ENCODE results near the gene SPSB4.

- TF ChIP-seq POLR2A (IDR thresholded peaks at IDR 0.05; ENCODE audit: low read depth, low read length) (no peak), POLR2AphosphoS5 (IDR thresholded peaks at IDR 0.05; ENCODE audit: low read depth, low read length) (no peak), TAF1 (IDR thresholded peaks at IDR 0.05; ENCODE audit: borderline replicate concordance, low read depth, low read length) (no peak)
These were observed 133.3 kb downstream of the SPSB4 start for GRCh38 chr3:141184430-141184829.
